A549 treated with Mapracorat at 1 μM for 4 hours (cell line): ENCODE measurements around the gene ADAMTS7. TPM values are rescaled to one million over a fixed set of nuclear protein-coding genes. Genes with fewer than 3 reads are reported as not detected.

ENCODE experiments used
- total RNA-seq: library from RNA; stranded (reverse); fragments of 200-300 nt; extraction: Qiagen RNA extraction; gene quantifications from 5 replicates; pipeline ENCODE4 v1.2.3, GENCODE V29; 2022

ADAMTS7 gene, protein sequence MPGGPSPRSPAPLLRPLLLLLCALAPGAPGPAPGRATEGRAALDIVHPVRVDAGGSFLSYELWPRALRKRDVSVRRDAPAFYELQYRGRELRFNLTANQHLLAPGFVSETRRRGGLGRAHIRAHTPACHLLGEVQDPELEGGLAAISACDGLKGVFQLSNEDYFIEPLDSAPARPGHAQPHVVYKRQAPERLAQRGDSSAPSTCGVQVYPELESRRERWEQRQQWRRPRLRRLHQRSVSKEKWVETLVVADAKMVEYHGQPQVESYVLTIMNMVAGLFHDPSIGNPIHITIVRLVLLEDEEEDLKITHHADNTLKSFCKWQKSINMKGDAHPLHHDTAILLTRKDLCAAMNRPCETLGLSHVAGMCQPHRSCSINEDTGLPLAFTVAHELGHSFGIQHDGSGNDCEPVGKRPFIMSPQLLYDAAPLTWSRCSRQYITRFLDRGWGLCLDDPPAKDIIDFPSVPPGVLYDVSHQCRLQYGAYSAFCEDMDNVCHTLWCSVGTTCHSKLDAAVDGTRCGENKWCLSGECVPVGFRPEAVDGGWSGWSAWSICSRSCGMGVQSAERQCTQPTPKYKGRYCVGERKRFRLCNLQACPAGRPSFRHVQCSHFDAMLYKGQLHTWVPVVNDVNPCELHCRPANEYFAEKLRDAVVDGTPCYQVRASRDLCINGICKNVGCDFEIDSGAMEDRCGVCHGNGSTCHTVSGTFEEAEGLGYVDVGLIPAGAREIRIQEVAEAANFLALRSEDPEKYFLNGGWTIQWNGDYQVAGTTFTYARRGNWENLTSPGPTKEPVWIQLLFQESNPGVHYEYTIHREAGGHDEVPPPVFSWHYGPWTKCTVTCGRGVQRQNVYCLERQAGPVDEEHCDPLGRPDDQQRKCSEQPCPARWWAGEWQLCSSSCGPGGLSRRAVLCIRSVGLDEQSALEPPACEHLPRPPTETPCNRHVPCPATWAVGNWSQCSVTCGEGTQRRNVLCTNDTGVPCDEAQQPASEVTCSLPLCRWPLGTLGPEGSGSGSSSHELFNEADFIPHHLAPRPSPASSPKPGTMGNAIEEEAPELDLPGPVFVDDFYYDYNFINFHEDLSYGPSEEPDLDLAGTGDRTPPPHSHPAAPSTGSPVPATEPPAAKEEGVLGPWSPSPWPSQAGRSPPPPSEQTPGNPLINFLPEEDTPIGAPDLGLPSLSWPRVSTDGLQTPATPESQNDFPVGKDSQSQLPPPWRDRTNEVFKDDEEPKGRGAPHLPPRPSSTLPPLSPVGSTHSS (N-terminal part only)
- 5.8 to 10.9 TPM (median 9.8 TPM) in 5 replicates for total RNA-seq

GRCh38 chr15:78811124-78811824 is at the start of gene ADAMTS7:
Gene ADAMTS7 (minus strand): TSS chr15:78811464. CDS start chr15:78811220, 244 bp downstream.

Other genes with a start within 250 kb of the ADAMTS7 start
- 28.6 to 35.1 TPM (median 32.2 TPM) in 5 replicates for gene CHRNA5, start 245.9 kb downstream of the ADAMTS7 start, total RNA-seq
- 0.26 to 1.0 TPM (median 0.36 TPM) in 5 replicates for gene CHRNA3, start 190.5 kb downstream of the ADAMTS7 start, total RNA-seq
- gene CHRNB4, start 170.3 kb downstream of the ADAMTS7 start, total RNA-seq: 0.87 to 1.6 TPM (median 1.1 TPM) in 5 replicates
- gene MORF4L1, start 61.4 kb upstream of the ADAMTS7 start, total RNA-seq: 340 to 660 TPM (median 383 TPM) in 5 replicates
- 40.9 to 47.7 TPM (median 46.4 TPM) in 5 replicates for gene CTSH, start 133.6 kb upstream of the ADAMTS7 start, total RNA-seq